HL-60 (cell line): ENCODE data around the gene NDUFAB1.
"Not testable (repeated sequence)": the region's sequence is repeated elsewhere in the genome, so short reads cannot be mapped to it uniquely, and the experiment has no call there.

Experiments
- DNase-seq, 2 experiments: peaks; one replicate each; pipeline ENCODE4 v3.0.0-alpha.2; 2010 to 2020; ENCODE audit warnings: low read depth in 1 of 2, low spot score in 1 of 2
- H3K27ac ChIP-seq: fragments of 250-450 bp; sonication (Bioruptor Pico); replicated peaks from 2 replicates; pipeline ENCODE4 v1.5.1; 2020; ENCODE audit warnings: mild to moderate bottlenecking, moderate library complexity
- H3K27me3 ChIP-seq: fragments of 250-450 bp; sonication (Bioruptor Pico); 2 replicates; pipeline ENCODE4 v1.5.1; 2021; ENCODE audit warnings: mild to moderate bottlenecking, moderate library complexity; ENCODE audit not compliant: insufficient read depth, poor library complexity, severe bottlenecking
- H3K4me3 ChIP-seq: replicated peaks from 2 replicates; pipeline ENCODE4 v1.5.1; 2011; ENCODE audit warnings: mild to moderate bottlenecking, control low read depth, low read length; ENCODE audit not compliant: insufficient read depth
- GABPA ChIP-seq: IDR thresholded peaks from 2 replicates; pipeline ENCODE4 v1.6.1; 2012; ENCODE audit warnings: low read depth
- POLR2AphosphoS5 ChIP-seq: IDR thresholded peaks from 2 replicates; pipeline ENCODE4 v1.6.1; 2012; ENCODE audit warnings: low read depth
- REST ChIP-seq: IDR thresholded peaks from 2 replicates; pipeline ENCODE4 v1.6.1; 2012; ENCODE audit warnings: low read depth; ENCODE audit not compliant: insufficient replicate concordance
- SPI1 ChIP-seq: IDR thresholded peaks from 2 replicates; pipeline ENCODE4 v1.6.1; 2012; ENCODE audit warnings: low read depth, mild to moderate bottlenecking, borderline replicate concordance
- TF ChIP-seq, protein P1 (sequence below): IDR thresholded peaks from one replicate; pipeline ENCODE4 v1.5.1; 2011; ENCODE audit warnings: low read length, control low read depth, inconsistent platforms; ENCODE audit not compliant: insufficient read depth

Gene NDUFAB1

GRCh38 chr16:23615805-23616204, 19.7 kb upstream of the NDUFAB1 start:
- DNase-seq: no peak
- Histone ChIP-seq H3K4me3 (no peak overlapping the region), H3K27me3 (no peaks in the 10 kb centered on the region), H3K27ac (no peak overlapping the region)
- TF ChIP-seq POLR2AphosphoS5 (no peak), REST (no peak), GABPA (no peak), SPI1 (no peak)
- TF ChIP-seq, protein P1, sequence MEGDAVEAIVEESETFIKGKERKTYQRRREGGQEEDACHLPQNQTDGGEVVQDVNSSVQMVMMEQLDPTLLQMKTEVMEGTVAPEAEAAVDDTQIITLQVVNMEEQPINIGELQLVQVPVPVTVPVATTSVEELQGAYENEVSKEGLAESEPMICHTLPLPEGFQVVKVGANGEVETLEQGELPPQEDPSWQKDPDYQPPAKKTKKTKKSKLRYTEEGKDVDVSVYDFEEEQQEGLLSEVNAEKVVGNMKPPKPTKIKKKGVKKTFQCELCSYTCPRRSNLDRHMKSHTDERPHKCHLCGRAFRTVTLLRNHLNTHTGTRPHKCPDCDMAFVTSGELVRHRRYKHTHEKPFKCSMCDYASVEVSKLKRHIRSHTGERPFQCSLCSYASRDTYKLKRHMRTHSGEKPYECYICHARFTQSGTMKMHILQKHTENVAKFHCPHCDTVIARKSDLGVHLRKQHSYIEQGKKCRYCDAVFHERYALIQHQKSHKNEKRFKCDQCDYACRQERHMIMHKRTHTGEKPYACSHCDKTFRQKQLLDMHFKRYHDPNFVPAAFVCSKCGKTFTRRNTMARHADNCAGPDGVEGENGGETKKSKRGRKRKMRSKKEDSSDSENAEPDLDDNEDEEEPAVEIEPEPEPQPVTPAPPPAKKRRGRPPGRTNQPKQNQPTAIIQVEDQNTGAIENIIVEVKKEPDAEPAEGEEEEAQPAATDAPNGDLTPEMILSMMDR: no peak

GRCh38 chr16:23611936-23612335, 15.8 kb upstream of the NDUFAB1 start:
- DNase-seq: no peak
- H3K4me3 ChIP-seq: no peak overlapping the region

DNA sequence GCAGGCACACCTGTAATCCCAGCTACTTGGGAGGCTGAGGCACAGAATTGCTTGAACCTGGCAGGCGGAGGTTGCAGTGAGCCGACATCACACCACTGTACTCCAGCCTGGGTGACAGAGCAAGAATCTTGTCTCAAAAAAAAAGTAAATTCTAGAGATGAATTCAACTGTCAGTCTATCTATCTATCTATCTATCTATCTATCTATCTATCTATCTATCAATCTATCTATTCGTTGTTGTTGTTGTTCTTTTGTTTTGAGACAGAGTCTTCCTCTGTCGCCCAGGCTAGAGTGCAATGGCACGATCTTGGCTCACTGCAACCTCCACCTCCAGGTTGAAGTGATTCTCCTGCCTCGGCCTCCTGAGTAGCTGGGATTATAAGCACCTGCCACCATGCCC, 14.8 kb upstream of the NDUFAB1 start:
- DNase-seq, H3K27me3 ChIP-seq, H3K4me3 ChIP-seq, H3K27ac ChIP-seq: not testable (repeated sequence)

More at GRCh38 chr16:23611936-23612335, 15.8 kb upstream of the NDUFAB1 start:
- no peaks in the 10 kb centered on the region for H3K27me3 ChIP-seq
- H3K27ac ChIP-seq: no peak overlapping the region
- no peak for TF ChIP-seq POLR2AphosphoS5
- no peak for TF ChIP-seq GABPA
- TF ChIP-seq SPI1: no peak
- TF ChIP-seq REST: no peak
- TF ChIP-seq, protein P1: no peak

GRCh38 chr16:23609929-23610328, 13.8 kb upstream of the NDUFAB1 start:
- Histone ChIP-seq H3K4me3 (no peak overlapping the region), H3K27me3 (no peaks in the 10 kb centered on the region), H3K27ac (no peak overlapping the region)
- no peak for TF ChIP-seq SPI1
- TF ChIP-seq, protein P1: no peak
- DNase-seq: no peak
